Uterus (tissue), 4 donors: ENCODE results near the gene RNU7-1. TPM values are rescaled to one million over a fixed set of nuclear protein-coding genes. Genes with fewer than 3 reads are reported as not detected.

ENCODE experiments used
- DNase-seq, 2 donors: peaks; one replicate each; pipeline ENCODE4 v3.0.0-alpha.2; 2019 to 2020
- H3K27ac ChIP-seq, 2 donors: fragments of 200-600 bp; sonication (generic); 1 replicate in 1 of 2; 2 replicates in 1 of 2; pipeline ENCODE4 v1.5.1; 2016 to 2018
- H3K27me3 ChIP-seq, 2 donors: fragments of 200-600 bp; sonication (generic); one replicate each; pipeline ENCODE4 v1.5.1; 2018 to 2019; ENCODE audit warnings: control low read depth in 1 of 2
- H3K36me3 ChIP-seq, 2 donors: fragments of 200-600 bp; sonication (generic); one replicate each; pipeline ENCODE4 v1.5.1; 2019; ENCODE audit warnings: control low read depth in 1 of 2
- H3K4me1 ChIP-seq, 2 donors: fragments of 200-600 bp; sonication (generic); one replicate each; pipeline ENCODE4 v1.5.1; 2018 to 2019; ENCODE audit warnings: control low read depth in 1 of 2
- H3K4me3 ChIP-seq, 2 donors: fragments of 200-600 bp; sonication (generic); 1 replicate in 1 of 2; 2 replicates in 1 of 2; pipeline ENCODE4 v1.5.1; 2018 to 2019; ENCODE audit warnings: mild to moderate bottlenecking in 1 of 2
- H3K9me3 ChIP-seq, 2 donors: fragments of 200-600 bp; sonication (generic); one replicate each; pipeline ENCODE4 v1.5.1; 2019; ENCODE audit warnings: control low read depth in 1 of 2
- POLR2A ChIP-seq, 2 donors: fragments of 450-650 bp; IDR thresholded peaks; one replicate each; pipeline ENCODE4 v1.6.1; 2016; ENCODE audit warnings: antibody characterized with exemption in 2 of 2, mild to moderate bottlenecking in 1 of 2, moderate library complexity in 1 of 2
- intact Hi-C: fragments of 100-400 bp; cut with DNase I; formaldehyde crosslinking; loops from one replicate; pipeline ENCODE4 v1.15.1; 2023; ENCODE audit warnings: low total_unique reads
- total RNA-seq, 4 donors: library from RNA; depleted of rRNA in 3 of 4; stranded (reverse); fragments of >200 nt in 3 of 4; gene quantifications; one replicate each; pipeline versions ENCODE4 v1.1.0 to v1.2.4, GENCODE V29; 2014 to 2023
- TF ChIP-seq, protein P1 (sequence below), 4 experiments: fragments of 200-600 bp in 2 of 4; fragments of 450-650 bp in 2 of 4; sonication (generic) in 2 of 4; IDR thresholded peaks; one replicate each; pipeline ENCODE4 v1.5.1; 2016 to 2019; ENCODE audit warnings: antibody characterized with exemption in 4 of 4, mild to moderate bottlenecking in 2 of 4, moderate library complexity in 1 of 4
- donor health status: DM: yes; HTN: yes; CAD: no.

Gene RNU7-1
- total RNA-seq, 4 donors from 2014 or later = not detected

DNA sequence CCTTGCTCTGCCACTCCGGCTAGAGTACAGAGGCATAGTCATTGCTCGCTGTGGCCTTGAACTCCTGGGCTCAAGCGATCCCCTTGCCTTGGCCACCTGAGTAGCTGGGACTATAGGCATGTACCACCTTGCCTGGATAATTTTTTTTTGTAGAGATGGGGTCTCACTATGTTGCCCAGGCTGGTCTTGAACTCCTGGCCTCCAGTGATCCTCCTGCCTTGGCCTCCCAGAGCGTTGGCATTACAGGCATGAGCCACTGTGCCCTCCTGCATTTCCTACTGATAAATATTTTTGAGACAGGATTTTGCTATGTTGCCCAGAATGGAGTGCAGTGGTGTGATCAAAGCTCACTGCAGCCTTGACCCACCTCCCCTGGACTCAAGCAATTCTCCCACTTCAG, 36.5 kb downstream of the RNU7-1 start:
- Histone ChIP-seq H3K4me3 (no peak overlapping the region), H3K9me3 (no peaks in the 10 kb centered on the region), H3K27ac (no peak overlapping the region), H3K27me3 (no peaks in the 10 kb centered on the region), H3K4me1 (no peaks in the 10 kb centered on the region), H3K36me3 (no peaks in the 10 kb centered on the region)
- intact Hi-C loops = no loop called here
- no peak for TF ChIP-seq POLR2A (IDR thresholded peaks at IDR 0.05)
- TF ChIP-seq, protein P1, sequence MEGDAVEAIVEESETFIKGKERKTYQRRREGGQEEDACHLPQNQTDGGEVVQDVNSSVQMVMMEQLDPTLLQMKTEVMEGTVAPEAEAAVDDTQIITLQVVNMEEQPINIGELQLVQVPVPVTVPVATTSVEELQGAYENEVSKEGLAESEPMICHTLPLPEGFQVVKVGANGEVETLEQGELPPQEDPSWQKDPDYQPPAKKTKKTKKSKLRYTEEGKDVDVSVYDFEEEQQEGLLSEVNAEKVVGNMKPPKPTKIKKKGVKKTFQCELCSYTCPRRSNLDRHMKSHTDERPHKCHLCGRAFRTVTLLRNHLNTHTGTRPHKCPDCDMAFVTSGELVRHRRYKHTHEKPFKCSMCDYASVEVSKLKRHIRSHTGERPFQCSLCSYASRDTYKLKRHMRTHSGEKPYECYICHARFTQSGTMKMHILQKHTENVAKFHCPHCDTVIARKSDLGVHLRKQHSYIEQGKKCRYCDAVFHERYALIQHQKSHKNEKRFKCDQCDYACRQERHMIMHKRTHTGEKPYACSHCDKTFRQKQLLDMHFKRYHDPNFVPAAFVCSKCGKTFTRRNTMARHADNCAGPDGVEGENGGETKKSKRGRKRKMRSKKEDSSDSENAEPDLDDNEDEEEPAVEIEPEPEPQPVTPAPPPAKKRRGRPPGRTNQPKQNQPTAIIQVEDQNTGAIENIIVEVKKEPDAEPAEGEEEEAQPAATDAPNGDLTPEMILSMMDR (IDR thresholded peaks at IDR 0.05) = no peak
- no peak for DNase-seq

DNA sequence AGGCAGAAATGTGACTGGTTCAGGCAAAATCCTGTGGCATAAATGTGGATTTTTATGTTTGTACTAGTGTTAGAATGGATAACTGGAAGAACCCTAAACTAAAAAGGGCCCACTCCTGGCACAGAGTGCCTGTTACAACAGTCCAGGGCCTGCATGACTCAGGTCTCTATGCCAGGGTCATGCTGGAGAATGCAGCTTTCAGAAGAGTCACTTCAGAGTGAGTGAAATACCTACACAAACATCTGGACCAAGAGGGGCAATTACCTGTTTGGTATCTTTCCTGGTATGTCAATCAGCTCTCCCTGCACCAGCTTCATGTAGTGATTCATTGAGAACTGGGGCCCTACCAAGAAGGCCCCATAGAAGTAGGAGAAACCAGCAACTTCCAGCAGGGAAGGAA, 37.1 kb downstream of the RNU7-1 start:
- no peaks in the 10 kb centered on the region for H3K36me3 ChIP-seq
- no peaks in the 10 kb centered on the region for H3K4me1 ChIP-seq
- no peak overlapping the region for H3K4me3 ChIP-seq
- no peak for DNase-seq
- no peak overlapping the region for H3K27ac ChIP-seq
- H3K9me3 ChIP-seq = no peaks in the 10 kb centered on the region
- intact Hi-C loops = no loop called here
- no peaks in the 10 kb centered on the region for H3K27me3 ChIP-seq
- TF ChIP-seq, protein P1 (IDR thresholded peaks at IDR 0.05) = no peak
- TF ChIP-seq POLR2A (IDR thresholded peaks at IDR 0.05) = no peak

DNA sequence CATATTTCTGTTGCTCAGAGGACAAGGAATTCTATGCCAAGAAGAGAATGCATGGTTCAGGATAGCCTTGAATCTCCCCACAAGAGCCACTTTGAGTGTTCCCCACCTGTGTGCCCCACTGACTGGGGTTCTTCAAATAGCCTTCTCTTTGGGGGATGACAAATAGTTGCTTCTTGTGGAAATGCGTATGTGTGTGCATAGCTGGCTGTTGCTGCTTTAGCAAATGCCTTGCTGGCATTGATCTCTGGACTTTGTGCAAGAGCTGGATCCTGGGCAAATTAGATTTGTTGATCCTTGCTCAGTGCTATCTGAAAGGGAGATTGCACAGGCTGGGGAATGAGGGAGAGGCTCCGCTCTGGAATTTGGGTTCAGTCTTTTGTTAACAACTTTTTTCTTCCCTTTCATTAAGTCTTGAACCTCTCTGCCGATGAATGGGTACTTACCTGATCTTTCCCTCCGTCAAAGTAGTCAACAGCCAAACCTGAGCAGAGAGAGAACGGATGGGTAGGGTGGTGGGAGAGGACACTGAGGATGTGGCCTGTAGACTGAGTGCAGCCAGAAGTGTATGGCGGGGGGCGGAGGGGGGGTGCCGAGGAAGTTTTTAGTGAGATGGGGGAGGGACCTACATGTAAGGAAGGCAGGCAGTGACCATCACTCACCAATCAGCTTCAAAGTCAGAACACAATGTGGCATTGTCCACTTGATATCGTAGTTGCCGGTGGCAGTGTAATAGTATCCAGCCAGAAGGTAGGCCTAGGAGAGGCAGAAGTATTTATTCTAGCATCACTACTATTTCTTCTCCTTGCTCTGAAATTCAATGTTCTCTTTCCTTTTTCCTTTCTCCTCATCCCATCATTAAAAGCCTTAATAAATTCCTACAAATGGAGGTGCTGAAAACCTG, 37.8 kb downstream of the RNU7-1 start:
- intact Hi-C loops = no loop called here
- TF ChIP-seq, protein P1 (IDR thresholded peaks at IDR 0.05) = no peak
- TF ChIP-seq POLR2A (IDR thresholded peaks at IDR 0.05) = no peak
- no peaks in the 10 kb centered on the region for H3K9me3 ChIP-seq
- no peaks in the 10 kb centered on the region for H3K27me3 ChIP-seq
- no peak overlapping the region for H3K4me3 ChIP-seq
- H3K27ac ChIP-seq = no peak overlapping the region
- no peaks in the 10 kb centered on the region for H3K36me3 ChIP-seq
- no peaks in the 10 kb centered on the region for H3K4me1 ChIP-seq
- DNase-seq = no peak

DNA sequence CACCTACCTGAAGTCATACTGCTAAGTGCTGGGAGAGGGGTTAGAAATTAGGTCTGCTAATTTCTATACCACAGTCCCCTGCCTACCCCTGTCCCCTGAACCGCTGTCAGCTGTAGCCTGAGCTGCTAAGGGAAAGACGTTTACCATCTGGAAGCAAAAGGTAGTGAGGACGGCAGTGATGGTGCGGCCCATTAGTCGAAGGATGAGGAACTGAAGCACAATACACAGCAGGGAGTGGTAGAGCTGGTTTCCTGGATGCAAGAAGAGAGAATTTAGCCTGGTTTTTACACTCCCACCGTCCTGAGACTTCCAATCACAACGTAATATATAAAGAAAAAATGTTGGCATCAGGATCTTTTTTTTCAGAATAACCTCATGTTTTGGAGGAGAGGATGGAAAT, 38.9 kb downstream of the RNU7-1 start:
- DNase-seq = no peak
- TF ChIP-seq, protein P1 (IDR thresholded peaks at IDR 0.05) = no peak
- TF ChIP-seq POLR2A (IDR thresholded peaks at IDR 0.05) = no peak
- Histone ChIP-seq H3K9me3 (no peaks in the 10 kb centered on the region), H3K4me3 (no peak overlapping the region), H3K4me1 (no peaks in the 10 kb centered on the region), H3K27me3 (no peaks in the 10 kb centered on the region), H3K36me3 (no peaks in the 10 kb centered on the region), H3K27ac (no peak overlapping the region)
- intact Hi-C loops = no loop called here

DNA sequence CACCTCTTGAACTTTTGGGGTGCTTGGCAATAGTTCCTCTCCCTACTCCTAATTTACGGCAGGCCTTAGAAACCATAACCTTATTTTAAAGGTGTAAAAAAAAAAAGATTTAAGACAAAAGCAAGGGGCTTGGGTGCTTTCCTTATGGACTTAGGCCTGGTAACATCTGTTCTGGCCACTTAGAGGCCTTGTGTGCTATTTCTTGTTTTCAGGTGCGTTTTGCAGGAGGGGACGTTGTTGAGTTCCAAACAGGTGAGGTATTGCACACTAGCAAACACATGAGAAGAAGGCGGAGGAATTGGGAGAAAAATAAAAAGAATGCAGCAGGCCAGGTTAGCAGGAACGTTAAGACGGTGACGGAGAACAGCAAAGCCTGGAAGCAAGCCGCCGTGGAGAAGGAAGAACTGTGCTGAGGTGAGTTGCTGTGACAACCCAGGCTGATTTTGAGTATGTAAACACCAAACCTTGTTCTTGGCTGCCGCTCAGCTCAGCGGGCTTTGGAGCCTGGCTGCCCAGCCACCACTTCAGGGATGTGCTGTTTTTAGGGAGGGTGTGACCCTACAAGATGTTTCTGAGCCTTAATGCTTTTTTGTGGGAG, 44.4 kb downstream of the RNU7-1 start:
- Histone ChIP-seq H3K4me1 (no peaks in the 10 kb centered on the region), H3K9me3 (no peaks in the 10 kb centered on the region), H3K27ac (no peak overlapping the region), H3K36me3 (no peaks in the 10 kb centered on the region), H3K4me3 (no peak overlapping the region), H3K27me3 (no peaks in the 10 kb centered on the region)
- DNase-seq = no peak
- no peak for TF ChIP-seq POLR2A (IDR thresholded peaks at IDR 0.05)
- TF ChIP-seq, protein P1 (IDR thresholded peaks at IDR 0.05) = no peak
- intact Hi-C loops = no loop called here
